HL-60 (cell line): ENCODE measurements around the gene ADAM12.

Experiments used
- DNase-seq, 2 experiments: peaks; one replicate each; pipeline ENCODE4 v3.0.0-alpha.2; 2010 to 2020; ENCODE audit warnings: low read depth in 1 of 2, low spot score in 1 of 2
- H3K27ac ChIP-seq: fragments of 250-450 bp; sonication (Bioruptor Pico); replicated peaks from 2 replicates; pipeline ENCODE4 v1.5.1; 2020; ENCODE audit warnings: mild to moderate bottlenecking, moderate library complexity
- H3K27me3 ChIP-seq: fragments of 250-450 bp; sonication (Bioruptor Pico); 2 replicates; pipeline ENCODE4 v1.5.1; 2021; ENCODE audit warnings: mild to moderate bottlenecking, moderate library complexity; ENCODE audit not compliant: insufficient read depth, poor library complexity, severe bottlenecking
- H3K4me3 ChIP-seq: replicated peaks from 2 replicates; pipeline ENCODE4 v1.5.1; 2011; ENCODE audit warnings: mild to moderate bottlenecking, control low read depth, low read length; ENCODE audit not compliant: insufficient read depth
- CTCF ChIP-seq: IDR thresholded peaks from one replicate; pipeline ENCODE4 v1.5.1; 2011; ENCODE audit warnings: low read length, control low read depth, inconsistent platforms; ENCODE audit not compliant: insufficient read depth
- GABPA ChIP-seq: IDR thresholded peaks from 2 replicates; pipeline ENCODE4 v1.6.1; 2012; ENCODE audit warnings: low read depth
- POLR2AphosphoS5 ChIP-seq: IDR thresholded peaks from 2 replicates; pipeline ENCODE4 v1.6.1; 2012; ENCODE audit warnings: low read depth
- REST ChIP-seq: IDR thresholded peaks from 2 replicates; pipeline ENCODE4 v1.6.1; 2012; ENCODE audit warnings: low read depth; ENCODE audit not compliant: insufficient replicate concordance
- SPI1 ChIP-seq: IDR thresholded peaks from 2 replicates; pipeline ENCODE4 v1.6.1; 2012; ENCODE audit warnings: low read depth, mild to moderate bottlenecking, borderline replicate concordance

Gene ADAM12

GRCh38 chr10:126006264-126006663, 382.0 kb downstream of the ADAM12 start:
- H3K27me3 ChIP-seq = no peaks in the 10 kb centered on the region
- no peak for TF ChIP-seq REST
- no peak for DNase-seq
- no peak overlapping the region for H3K27ac ChIP-seq
- no peak overlapping the region for H3K4me3 ChIP-seq

GRCh38 chr10:126004752-126005151, 383.5 kb downstream of the ADAM12 start:
- Histone ChIP-seq H3K4me3 (no peak overlapping the region), H3K27me3 (no peaks in the 10 kb centered on the region), H3K27ac (no peak overlapping the region)
- TF ChIP-seq CTCF = no peak
- TF ChIP-seq POLR2AphosphoS5 = no peak
- no peak for TF ChIP-seq SPI1
- TF ChIP-seq REST = no peak
- no peak for DNase-seq

- Histone ChIP-seq H3K27ac (no peak overlapping the region), H3K4me3 (no peak overlapping the region), H3K27me3 (no peaks in the 10 kb centered on the region)
- TF ChIP-seq REST = no peak
- no peak for TF ChIP-seq GABPA
- TF ChIP-seq POLR2AphosphoS5 = no peak
- no peak for TF ChIP-seq SPI1
- TF ChIP-seq CTCF = no peak
- DNase-seq = no peak
Observed at GRCh38 chr10:126001576-126001975, 386.7 kb downstream of the ADAM12 start.

- H3K4me3 ChIP-seq = no peak overlapping the region
- DNase-seq = no peak
- H3K27me3 ChIP-seq = no peaks in the 10 kb centered on the region
- TF ChIP-seq SPI1 (no peak), CTCF (no peak), GABPA (no peak), REST (no peak), POLR2AphosphoS5 (no peak)
- no peak overlapping the region for H3K27ac ChIP-seq
Observed at GRCh38 chr10:125999694-126000093, 388.6 kb downstream of the ADAM12 start.
